ENCODE measurements around the gene BAAT. TPM values are rescaled to one million over a fixed set of nuclear protein-coding genes. Genes with fewer than 3 reads are reported as not detected.
"Not testable (repeated sequence)": the region's sequence is repeated elsewhere in the genome, so short reads cannot be mapped to it uniquely, and the experiment has no call there.

BAAT gene
- total RNA-seq, 1 experiment from 2014 or later: not detected

DNA sequence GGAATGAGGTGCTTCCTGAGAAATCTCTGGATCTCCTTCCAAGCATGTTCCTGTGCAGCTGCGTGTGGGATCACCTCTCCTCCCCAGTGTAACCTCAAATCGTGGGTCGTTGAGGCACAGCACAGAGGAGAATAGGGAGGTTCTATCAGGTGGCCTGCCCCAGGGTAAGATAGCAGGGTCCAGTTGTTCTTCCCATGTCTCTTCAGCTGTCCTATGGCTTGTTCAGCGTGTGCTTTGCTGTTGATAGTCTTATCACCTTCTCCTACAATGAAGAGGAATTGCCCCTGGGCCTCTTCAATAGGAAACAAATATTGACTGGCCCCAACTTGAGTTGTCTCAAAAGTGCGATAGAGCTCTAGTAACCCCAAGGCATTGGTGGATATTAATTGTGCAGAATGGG is 22.4 kb downstream of the BAAT start:
- DNase-seq (ENCODE audit: low read depth): no peak

DNA sequence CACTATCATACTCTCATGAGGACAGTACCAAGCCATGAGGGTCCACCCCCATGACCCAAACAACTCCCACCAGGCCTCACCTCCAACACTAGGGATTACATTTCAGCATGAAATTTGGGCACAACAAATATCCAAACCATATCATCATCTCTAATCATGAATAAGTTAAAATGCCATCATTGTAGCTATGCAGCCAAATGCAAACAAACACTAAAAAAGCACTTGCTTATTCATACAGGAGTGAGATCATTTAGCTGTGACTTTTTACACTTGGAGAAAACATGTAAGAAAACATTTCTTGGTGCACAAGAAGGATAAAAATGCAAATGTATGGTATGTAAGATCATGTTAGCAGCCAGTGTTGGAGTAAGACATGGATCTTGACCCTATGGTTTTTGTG is 24.2 kb downstream of the BAAT start:
- DNase-seq (ENCODE audit: low read depth): no peak

DNA sequence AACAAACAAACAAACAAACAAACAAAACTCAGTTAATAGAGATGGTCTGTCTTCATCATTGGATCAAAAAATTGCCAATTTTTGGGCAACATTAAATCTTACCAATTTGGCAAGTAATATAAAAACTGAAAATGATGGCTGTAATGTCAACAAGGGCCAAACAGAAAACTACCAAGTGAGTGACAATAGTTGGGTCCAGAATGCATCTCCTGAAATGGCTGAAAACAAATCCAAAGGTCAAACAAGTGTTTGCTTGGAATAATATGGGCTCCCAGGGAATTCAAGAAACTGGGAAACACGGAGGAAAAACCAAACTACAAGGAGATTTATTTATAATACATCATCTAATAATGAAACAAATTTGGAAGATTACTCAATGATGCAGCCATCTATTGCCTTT is 25.1 kb downstream of the BAAT start:
- no peak for DNase-seq (ENCODE audit: low read depth)

DNA sequence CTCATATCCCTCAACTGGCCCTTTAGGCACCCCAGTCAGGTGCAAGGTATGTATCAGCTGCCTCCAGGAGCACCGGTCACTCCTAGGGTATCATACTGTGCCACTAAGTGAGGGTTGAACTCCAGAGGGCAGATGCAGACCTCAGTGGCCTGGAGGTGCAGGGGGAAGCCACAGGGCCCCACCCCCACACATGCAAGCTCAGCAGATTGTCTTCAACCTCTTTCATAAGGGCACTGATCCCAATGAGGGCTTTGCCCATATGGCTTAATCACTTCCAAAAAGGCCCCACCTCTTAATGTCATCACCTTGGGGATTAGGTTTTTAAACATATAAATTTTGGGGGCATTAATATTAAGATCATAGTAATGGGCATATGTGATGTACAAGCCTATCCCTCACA is 28.2 kb downstream of the BAAT start:
- DNase-seq (ENCODE audit: low read depth): no peak

DNA sequence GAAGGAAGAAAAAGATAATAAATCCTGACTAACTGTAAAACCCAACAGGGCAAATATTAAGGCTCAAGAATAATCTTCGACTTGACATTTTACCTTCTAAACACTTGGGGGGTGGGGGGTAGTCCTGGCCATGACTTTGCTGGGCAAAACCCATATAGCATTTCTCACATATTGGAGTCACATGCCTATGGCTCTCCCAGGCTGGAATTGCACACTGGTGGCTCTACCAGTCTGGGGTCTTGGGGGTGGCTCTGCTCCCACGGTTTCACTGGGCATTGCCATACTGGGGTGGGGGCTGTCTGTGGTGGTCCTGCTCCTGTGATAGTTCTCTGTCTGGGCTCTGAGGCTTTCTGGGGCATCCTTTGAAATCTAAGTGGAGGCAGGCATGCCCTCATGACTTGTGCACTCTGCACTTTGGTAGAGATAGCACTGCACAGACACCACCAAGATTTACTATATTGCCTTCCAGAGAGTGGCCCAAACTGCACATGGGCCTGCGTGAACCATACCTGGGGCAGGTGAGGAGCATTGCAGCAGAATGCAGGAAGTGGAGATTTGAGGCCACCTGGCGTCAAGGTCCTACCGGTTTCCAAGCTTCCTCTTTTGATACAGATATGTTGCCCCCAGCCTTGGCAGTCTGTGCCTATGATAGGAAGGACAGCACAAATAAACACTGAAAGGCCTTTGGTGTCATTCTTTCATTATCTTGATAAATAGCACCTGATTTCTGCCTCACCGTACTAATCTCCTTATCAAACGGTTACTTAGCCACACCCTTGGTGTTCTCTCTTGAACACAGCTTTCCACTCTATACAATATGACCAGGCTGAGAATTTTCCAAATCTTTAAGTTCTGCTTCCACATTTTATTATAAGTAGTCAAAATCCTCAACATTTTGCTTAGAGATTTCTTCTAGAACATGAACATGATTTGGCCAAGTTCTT is 29.8 kb downstream of the BAAT start:
- DNase-seq (ENCODE audit: low read depth): no peak

DNA sequence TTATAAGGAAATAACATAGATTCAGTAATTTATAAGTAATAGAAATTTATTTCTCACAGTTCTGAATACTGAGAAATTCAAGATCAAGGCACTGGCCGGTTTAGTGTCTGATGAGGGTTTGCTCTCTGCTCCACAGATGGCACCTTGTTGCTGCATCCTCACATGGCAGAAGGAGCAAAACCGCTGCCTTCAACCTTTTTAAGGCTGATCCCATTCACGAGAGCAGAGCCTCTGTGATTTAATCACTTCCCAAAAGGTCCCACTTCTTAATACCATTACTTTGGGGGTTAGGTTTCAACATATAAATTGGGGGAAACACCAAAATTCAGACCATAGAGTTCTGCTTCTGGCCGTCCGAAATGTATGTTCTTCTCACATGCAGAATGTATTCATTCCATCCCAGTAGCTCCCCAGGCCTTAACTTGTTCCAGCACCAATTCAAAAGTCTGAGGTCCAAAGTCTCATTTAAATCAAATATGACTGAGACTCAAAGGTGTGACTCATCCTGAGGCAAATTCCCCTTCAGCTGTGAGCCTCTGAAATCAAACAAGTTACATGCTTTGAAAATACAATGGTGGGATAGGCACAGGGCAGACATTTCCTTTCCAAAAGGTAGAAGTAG is 30.6 kb downstream of the BAAT start:
- no peak for DNase-seq (ENCODE audit: low read depth)

DNA sequence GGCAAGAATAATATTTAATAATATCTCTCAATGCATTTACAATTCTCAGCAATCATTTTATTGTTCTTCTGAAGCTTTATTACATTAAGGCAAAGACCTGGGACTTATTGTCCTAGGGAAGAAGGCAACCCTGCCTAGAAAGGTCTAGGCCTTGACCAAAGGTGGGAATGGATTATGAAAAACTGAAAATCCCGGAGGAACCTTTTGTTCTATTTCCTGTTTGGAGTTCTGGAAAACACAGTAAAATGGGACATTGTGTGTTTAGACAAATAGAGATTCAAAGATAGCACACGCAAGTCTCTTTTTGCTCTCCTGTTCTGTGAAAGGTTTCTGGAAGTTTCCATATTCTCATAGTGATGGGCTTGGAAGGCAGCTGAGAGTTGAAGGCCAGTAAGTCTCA is 31.1 kb downstream of the BAAT start:
- DNase-seq (ENCODE audit: low read depth): no peak

DNA sequence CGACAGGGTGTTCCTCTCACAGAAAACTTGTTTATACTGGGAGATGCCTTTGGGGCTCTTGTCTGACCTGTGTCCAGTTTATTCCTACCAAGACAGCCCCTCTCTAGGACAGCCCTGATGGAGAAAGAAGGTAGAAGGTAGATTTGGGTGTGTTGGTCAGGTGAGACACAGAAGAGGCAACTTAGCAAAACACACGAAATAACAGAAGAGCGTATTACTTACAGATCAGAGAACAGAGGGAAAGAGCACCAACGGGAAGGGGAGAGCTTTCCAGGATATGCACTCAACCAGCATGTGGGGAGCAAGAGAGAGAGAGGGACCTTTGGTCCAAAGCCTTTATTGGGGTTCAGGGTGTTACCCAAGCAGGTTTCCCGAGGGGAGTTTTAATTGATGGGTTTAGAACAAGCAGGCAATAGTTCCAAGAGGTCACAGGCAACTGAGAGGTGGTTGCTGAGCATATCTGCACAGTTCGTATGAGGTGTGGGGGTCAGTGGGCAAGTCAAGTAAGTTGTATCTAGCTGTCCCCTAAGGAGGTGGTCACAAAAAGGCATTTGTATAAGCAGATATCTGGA is 31.8 kb downstream of the BAAT start:
- no peak for DNase-seq (ENCODE audit: low read depth)

DNA sequence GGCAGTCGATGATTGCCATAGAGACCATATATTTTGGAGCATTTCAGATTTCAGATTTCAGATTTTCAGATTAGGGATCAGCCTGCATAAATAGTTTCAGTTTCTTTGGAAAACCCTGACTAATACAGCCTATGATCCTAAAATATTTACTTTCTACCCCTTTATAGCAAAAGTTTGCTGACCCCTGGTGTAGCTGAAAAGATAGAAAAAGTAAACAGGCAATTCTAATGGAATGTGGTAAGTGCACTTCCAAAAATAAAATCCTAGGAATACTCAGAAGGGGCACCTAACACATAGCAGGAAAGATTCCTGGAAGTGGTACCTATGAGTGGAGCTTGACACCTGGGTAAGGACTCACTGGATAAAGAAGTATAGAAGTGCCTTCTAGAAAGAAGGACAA is 34.5 kb downstream of the BAAT start:
- no peak for DNase-seq (ENCODE audit: low read depth)

DNA sequence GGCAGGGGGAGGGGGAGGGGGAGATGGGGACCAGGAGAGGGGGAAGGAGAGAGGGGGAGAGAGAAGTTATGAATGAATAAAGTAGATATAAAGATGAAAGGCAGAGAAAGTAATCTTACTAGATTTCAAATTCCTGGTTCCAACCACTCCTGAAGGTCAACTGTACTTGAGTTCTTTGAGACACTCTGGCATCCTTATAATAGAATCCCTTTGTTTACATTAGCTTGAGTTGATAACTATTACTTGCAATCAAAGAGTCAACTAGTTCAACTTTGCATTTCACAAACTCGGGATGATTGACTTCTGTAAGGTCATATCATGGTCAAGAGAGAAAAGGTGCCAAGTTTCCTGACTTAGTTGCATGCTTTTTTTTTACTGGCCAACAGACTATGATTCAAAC is 42.2 kb downstream of the BAAT start:
- DNase-seq (ENCODE audit: low read depth): no peak

DNA sequence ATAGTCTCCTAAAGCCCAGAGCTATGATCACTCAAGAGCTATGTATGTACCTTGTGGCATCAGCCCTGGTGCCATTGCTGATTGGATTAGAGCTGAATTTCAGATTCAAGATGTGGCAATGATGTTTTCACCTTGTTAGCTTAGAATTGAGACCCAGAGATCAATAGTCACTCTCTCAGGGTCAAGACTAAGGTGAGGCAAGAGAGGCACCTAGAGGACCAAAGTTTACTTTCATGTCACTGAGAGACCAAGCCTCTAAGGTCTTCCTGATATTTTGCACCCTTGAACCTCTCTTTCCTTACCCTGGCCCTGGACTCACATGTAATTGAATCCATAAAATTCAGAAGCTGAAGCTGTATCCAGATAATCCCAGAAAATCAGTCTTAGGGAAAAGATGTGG is 42.8 kb downstream of the BAAT start:
- DNase-seq (ENCODE audit: low read depth): no peak

DNA sequence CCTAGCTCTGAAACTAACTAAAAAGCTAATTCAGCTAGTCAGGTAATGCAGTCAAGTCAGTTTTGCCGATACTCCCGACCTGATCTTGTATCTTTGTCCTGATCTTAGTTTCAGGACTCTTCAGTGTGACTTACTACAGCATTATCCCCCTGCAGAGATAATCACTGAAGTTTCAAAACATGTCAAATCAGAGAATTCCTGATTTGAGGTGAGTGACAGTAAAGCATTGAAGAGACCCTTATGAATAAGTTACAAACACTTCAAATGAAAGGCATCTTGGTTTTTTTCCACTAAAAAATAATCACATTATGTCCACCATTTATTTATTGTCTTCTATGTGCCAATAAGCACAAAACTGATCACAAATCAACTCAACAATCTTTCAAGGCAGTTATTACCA is 47.6 kb downstream of the BAAT start:
- no peak for DNase-seq (ENCODE audit: low read depth)

DNA sequence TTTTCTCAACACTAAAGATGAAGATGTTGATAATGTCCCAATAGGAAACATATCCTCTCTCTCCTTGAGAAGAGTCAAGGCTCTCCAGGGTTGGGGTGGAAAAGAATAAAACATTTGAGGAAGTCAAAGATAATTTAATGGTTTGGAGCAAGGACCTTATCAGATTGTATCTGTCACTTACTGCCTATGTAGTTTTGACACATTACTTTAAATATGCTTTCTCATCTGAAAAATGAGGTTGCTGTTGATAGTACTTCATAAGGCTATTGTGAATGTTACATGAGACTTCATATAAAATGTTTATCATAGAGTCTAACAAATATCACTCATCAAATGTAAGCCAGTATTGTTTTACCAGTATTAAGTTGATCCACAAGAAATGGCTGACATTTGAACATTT is 48.7 kb downstream of the BAAT start:
- no peak for DNase-seq (ENCODE audit: low read depth)

DNA sequence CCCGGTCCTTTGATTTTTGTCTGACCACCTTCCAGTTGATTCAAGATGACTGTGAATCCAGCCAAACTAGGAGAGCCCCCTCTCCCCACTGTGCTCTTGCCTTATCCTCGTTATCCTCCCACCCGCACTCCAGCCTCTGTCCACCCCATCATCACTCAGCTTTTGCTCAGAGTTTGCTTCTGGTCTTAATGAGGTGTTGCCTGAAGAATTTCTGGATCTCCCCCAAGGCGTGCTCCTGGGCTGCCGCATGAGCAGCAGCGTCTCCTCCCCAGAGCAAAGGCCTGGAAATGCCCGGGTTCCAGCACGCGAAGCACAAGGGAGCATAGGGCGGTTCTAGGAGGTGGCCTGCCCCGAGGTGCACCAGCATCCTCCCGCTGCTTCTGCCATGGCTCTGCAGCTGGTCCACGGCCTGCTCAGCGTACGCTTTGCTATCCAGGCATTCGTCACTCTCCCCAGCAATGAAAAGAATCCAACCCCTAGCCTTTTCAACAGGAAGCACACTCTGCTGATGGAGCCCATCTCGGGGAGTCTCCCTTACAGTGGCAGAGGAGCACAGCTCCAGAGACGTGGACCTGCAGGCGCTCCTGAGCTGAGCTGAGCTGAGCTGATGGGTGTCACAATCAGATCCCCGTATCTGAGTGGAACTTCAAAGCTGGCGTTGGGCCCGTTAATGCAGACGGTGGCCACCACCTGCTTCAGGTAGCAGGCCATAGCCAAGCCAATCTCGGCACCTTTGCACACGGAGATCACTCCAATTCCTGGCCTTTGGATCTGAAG is 50.7 kb downstream of the BAAT start:
- DNase-seq (ENCODE audit: low read depth): no peak

DNA sequence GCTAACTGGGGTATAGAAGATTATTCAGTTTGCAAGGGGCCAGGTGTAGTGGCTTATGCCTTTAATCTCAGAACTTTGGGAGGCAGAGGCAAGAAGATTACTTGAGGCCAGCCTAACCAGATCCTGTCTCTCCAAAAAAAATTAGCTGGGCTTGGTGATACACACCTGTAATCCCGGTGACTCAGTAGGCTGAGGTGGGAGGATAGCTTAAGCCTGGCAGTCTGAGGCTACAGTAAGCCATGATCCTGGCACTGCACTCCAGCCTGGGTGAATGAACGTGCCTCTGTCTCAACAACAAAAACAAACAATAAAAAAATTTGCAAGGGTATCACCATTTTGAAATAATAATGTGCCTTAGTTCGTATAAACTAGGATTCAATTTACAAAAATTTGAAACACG is 51.3 kb downstream of the BAAT start:
- DNase-seq (ENCODE audit: low read depth): no peak

DNA sequence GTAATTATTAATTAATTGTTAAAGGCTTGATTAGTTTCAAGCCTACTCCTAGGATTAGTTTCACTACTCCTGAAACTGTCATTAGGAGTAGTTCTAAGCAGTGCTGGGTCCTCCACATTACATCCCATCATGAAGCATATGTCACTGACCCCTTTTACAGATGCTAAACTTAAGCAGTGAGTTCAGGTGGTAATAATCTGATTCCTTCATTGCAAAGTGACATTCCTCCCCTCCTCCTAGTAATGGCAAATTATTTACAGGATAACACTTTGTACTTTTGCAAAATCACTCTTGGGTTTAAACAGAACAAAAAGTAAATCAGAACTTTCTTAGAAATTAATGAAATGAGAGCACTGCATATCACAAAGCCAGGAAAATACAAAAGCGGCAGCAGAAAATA is 52.4 kb downstream of the BAAT start:
- no peak for DNase-seq (ENCODE audit: low read depth)

DNA sequence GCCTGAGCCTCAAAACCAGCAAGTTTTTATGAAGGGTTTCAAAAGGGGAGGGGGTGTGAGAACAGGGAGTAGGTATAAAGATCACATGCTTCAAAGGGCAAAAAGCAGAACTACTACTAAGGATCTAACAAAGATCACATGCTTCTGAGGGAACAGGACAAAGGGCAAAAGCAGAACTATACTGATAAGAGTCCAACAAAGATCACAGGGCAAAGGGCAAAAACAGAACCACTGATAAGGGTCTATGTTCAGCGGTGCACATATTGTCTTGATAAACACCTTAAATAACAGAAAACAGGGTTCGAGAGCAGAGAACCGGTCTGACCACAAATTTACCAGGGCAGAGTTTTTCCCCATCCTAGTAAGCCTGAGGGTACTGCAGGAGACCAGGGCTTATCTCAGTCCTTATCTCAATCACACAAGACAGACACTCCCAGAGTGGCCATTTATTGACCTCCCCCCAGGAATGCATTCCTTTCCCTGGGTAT is 57.3 kb downstream of the BAAT start:
- DNase-seq (ENCODE audit: low read depth): not testable (repeated sequence)

DNA sequence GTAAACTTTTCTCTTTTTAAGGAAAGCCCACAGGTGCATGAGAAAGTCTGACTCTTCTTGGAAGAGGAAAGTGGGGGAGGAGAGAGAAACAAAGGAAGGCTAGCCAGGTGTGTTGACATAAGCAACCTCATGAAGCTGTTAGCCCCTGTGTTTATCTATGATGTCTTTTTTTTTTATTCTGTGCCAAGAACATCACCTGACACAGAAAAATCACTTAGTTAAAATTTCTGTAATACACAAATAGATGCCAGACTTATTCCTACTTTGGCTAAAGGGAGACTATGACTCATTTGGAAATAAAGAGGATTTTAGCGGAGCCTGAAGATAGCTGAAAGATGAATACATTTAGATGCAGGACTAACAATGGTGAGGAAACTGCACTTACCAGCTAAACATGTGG is 58.3 kb downstream of the BAAT start:
- DNase-seq (ENCODE audit: low read depth): no peak

DNA sequence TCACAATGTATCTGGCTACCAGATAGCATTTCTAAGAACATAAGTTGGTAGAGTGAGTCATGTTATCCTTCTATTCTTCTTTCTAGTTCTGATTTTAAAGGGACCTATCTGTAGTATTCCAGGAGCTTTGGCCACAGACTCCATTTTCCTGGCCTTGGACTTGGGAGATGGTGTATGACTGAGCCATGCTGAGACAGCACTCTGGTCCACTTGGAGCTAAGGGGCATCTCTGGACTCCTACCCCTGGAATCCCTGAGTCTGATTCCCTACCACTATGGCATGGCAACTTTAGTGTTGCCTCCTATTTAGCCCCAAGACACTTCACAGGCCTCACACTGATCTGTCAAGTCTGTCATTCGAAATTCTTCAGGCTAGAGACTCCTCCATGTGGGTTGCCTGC is 58.8 kb downstream of the BAAT start:
- no peak for DNase-seq (ENCODE audit: low read depth)

DNA sequence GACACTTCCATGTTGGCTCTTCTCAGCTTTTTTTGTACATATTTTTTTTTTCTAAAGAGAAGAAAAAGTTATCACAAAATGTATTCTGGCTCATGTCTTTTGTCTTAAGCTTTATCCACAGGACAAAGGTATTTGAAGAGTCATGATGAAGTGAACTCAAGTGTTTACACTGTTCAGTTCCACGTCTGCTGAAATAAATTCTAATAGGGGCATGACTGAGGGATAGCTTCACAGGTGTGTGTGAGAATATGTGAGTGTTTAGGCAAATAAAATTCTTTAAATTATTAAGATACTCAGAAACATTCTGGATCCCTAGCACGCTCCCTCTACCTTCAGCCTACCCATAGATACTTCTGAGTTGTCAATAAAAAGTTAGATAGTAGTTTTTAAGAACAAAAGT is 59.8 kb downstream of the BAAT start:
- DNase-seq (ENCODE audit: low read depth): no peak

DNA sequence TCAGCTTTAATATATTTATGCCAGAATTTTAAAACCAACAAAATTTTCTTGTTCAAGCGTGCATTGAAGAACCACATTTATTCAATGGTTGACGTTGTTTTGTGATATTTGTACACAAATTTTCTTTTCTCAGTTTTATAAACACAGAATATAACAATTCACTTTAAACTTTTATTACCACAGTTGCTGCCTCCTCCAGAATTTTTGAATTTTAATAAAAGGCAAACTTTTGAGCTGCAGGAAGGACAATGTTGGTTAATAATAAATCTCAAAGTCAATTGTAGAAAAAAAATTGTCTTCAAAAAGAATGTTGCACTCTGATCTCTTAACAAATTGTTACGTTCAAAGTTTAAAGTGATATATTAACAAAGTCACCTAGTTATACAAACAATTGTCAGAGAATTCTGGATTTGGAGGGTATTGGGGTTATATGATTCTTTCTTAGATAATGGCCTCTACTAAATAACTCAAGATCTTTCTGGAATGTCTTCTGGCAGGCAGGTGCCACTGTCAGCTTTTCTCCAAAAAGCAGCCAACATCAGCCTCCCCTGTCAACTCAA is 60.5 kb downstream of the BAAT start:
- no peak for DNase-seq (ENCODE audit: low read depth)

DNA sequence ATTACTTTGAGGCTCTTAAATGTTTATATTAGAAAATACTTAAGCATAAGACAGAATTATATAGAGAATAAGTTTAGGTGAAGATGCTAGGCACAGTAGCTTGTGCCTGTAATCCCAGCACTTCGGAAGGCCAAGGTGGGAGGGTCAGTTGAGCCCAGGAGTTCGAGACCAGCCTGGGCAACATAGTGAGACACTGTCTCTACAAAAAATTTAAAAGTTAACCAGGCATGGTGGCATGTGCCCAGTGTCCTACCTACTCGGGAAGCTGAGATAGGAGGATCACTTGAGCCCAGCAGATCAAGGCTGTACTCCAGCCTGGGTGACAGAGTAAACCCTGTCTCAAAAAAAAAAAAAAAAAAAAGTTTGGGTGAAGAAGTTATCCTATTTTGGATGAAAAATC is 61.7 kb downstream of the BAAT start:
- no peak for DNase-seq (ENCODE audit: low read depth)
